ENCODE results near the gene TOMM5.
"Not testable (repeated sequence)": the region's sequence is repeated elsewhere in the genome, so short reads cannot be mapped to it uniquely, and the experiment has no call there.

Gene TOMM5

DNA sequence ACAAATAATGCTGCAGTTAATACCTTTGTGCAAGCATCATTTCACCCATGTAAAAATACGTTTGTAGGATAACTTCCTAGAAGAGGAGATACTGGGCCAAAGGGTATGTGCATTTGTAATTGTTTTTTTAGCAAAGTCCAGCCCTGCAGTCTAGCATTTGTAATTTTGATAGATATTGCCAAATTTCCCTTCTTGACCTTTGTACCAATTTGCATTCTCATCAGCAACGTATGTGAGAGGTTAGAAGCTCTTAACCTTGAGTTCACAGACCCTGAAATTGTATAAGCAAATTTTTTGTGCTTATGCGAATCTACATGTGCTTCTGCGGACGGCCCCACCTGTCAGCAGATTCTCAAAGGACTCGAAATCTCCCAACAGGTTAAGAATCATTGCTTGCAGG lies 18.6 kb upstream of the TOMM5 start:
- DNase-seq: no peak

DNA sequence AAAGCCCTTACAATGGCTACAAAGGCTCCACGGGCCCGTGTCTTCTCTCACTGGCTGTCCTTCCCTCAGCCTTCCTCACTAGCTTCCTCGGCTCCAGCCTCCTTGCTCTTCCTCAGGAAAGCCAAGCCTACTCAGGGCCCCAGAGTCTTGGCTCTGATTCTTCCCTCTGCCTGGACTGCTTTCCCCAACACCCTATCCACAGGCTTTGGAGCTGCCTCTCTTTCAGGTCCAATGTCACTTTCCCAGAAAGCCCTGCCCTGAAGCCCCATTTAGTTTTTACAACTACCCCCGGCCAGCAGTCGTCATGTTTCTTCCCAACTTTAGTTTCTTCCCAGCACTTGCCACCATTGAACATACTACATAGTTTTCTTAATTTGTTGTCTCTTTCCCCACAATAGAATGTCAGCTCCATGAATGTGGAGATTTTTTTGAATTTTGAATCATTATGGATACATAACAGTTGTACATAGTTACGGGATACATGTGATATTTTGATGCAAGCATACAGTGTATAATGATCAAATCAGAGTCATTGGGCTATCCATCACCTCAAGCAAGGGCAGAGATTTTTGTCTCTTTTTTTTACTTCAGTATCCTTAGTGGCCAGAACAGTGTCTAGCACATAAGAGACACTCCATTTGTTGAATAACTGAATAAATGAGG lies 17.5 kb upstream of the TOMM5 start:
- DNase-seq: no peak

DNA sequence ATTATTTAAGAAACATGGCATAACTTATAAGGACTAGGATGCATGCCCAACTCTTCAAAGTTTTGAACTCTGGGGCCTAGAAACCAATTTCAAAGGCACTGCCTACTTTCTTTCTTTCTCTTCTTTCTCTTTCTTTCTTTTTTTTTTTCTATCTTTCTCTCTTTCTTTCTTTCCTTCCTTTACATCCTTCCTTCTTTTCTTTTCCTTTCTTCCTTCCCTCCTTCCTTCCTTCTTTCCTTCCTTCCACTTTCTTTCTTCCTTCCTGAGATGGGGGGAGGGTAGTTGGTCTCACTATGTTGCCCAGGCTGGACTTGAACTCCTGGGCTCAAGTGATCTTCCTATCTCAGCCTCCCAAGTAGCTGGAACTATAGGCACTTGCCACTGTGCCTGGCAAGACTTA lies 15.9 kb upstream of the TOMM5 start:
- DNase-seq: no peak

DNA sequence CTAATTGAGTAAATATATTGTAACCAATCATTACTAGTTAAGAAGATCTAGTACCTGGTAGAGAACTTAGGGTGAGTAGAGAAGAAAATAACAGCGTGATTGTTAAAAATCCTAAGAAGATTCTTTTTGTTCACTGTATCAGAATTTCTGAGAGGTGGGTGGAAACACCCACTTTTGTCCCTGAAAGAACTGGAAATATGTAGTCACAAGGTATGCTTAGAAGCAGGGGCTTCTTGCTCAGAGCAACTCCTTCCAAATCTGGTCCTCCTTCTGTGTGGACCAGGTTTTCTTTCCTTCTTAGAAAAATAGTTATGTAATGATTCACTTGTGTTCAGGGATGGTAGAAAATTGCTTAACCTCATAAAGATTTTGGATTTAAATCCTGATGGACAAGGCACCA lies 11.9 kb upstream of the TOMM5 start:
- no peak for DNase-seq

DNA sequence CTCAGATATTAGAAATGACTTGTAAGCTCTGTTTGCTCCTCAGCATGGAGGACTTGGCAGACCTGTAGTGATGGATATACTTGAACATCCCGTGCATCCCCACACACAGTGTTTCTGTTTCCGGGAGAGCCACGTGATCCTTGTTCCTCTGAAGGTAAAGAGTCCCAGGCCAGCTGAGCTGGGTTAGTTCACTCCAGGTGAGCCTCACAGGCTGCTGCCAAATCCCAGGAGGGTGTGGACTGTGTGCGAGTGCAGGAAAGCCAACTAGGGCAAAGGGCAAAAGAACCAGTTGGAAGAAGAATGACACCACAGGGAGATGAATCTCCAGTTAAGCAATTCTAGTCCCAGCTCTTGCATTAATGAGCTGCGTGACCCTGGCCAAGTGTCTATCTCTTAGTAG lies 10.4 kb upstream of the TOMM5 start:
- DNase-seq: no peak

DNA sequence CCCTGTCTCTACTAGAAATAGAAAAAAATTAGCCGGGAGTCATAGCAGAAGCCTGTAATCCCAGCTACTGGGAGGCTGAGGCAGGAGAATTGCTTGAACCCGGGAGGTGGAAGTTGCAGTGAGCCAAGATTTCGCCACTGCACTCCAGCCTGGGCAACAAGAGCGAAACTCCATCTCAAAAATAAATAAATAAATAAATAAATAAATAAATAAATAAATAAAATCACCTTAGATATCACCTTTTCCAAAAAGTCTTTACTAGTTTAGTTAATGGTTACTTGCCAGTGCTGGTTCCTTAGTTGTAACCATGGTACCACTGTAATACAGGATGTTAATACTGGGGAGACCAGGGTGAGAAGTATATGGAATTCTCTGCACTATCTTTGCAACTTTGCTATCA lies 9.7 kb upstream of the TOMM5 start:
- not testable (repeated sequence) for DNase-seq

DNA sequence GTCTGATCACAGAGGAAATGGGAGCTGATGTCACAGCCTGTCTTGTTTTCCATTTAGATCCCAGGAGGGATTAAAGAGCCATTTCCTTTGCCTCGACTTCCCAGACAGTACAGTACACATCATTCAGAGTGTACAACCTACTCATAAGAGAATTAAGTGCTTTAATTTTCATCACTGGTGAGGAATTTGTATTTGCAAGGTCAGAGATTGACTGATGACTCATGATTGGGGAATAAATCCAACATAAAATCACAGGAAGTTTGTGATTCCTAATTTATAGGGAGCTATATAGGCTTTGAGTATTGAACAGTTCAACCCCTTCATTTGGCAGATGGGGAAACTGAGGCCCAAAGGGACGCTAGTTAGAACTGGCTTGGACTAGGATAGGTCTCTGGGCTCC lies 4.1 kb upstream of the TOMM5 start:
- no peak for DNase-seq

DNA sequence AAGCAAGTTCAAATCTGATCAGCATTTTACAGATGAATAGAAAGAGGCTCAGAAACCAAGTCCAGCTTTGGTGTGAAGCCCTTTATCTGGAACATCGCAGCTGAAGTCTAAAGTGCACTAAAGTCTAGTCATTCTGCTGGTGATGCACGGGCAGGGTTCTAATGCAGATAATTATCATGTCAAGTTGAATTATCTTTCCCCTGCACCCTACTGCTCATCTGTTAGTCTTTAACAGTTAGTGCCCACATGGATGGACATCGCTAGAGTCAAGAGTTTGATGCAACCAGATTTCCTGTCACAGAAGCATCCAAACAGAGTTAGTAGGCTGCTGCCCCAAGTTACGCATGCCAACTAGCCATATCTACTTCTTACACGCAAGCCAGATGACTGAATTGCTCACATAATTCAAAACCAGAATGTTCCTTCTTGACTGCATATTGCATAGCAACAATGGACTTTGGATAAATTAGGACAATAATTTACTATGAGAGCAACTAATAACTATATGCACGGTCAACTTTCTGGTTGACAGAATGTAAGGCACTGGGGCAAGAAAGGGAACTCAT lies 1.6 kb upstream of the TOMM5 start:
- DNase-seq: no peak

DNA sequence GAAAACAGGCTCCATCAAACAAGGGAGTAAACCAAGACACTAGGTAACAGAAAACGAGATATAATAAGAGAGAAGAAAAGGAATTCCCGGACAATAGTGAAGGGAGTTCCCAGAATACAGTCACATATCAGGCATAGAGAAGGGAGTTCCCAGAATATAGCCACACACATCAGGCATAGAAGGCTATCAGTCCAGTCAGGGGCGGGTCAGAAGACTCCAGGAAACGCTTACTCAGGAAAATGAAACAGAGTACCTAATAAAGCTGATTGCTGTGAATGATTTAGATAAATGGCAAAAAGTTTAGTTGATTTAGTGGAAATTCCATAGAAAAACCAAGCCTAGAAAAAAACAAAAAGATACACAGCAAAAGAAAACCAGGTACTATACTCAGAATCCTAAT lies 4.9 kb downstream of the TOMM5 start:
- DNase-seq: no peak

DNA sequence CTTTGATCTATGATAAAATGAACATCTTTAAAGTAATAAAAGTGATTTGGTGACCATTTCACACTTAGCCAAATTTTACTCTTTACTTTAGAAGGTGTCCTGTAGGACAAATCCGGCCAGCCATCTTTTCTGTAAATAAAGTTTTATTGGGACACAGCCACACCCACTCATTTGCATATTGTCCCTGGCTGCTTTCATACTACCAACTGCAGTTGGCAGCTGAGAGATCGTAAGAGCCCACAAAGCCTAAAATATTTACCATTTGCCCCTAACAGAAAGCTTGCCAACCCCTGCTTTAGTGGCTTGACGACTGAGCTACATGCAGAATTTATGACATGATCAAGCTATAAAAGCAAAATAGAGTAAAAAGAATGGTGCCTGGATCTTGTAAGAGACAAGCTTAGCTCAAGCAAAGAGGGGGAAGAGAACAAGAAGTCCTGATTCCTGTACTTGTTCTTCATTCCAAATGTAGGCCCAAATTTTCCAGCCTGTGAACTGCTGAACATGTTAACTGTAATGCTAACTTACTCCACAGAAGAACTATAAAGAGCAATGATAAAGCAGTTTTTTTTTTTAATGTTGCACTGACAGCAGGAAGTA lies 8.8 kb downstream of the TOMM5 start:
- no peak for DNase-seq

DNA sequence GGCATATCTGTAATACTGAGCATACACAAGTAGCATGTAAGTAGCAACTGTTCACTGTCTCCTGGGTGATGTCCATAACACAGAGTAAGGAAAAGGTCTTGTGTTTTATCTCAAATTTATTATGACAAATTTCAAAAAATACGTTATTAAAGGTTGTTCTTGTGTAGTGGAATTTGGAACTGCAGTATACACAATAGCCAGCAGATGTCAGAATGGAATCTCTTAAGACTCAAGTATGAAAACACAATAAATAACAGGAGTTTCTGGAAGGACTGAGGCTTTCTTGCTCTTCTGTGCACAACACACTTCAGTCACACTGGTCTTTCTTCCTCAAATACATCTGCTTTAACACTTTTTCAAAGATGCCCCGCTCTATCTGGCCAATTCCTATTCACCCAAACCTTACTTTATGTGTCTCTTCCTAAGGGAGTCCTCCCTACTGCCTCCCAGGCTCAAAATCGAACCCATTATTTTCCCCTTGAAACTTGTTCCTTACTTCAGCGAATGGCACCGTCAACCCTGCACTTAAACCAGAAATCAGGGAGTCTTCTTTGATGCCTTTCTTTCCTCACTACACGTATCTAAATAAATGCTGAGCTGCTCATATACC lies 9.7 kb downstream of the TOMM5 start:
- DNase-seq: no peak

DNA sequence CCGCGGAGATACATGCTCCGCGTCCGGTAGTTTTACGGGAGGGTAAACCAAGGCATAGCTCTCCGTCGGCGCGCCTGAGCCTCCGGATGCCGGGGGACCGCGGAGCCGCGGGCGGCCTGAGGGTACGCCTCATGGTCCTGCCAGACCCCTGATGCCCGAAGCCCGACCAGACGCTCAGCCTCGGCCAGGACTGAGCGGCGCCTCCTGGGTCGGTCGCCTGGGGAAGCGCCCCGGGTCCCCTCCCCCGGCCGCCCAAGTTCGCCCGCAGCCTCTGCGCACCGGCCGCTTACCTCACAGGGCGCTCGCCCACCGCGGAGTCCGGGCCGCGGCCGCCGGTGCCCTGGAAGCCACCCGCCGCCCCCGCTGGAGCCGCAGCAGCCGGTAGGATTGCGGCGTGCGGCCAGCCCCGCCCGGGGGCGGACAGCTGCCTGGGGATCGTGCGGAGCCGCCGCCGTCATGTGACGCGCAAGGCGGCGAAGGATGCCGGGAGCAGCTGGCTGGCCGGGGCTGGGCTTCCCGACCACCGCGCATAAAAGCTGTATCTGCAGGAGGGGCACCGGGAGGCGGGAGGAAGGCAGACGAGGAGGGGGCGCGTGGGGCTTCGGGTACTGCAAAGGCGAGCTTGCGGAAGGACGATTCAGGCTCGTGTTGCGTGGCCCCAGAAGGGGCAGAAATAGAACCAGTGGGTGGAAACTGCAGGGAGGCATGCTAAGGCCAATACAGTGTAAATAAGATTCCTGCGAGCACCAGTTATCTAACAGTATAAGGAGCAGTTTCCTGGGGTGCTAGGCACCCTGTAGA lies 16.3 kb downstream of the TOMM5 start, which contains the start of gene FBXO10:
FBXO10 (minus strand) TSS at position 460 of the 801 bp plus-strand sequence. CDS start 34,612 bp downstream, outside the sequence.
- peak; percentile 23 for DNase-seq

DNA sequence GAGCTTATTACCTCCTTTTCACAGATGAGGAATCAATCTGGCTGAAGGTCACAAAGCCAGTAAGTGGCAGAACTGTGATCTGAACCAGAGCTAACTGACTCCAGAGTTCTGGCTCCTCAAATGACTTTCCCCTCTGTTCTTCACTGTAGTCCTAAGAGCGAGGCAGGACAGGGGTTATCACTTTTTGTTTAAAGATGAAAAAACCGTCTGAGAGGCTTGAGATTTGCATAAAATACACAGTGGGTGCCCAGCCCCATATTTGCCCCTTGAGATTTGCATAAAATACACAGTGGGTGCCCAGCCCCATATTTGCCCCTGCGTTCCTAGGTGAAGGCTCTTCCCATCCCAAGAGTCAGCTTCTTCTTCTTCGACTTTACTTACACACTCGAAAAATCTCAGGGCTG lies 16.9 kb downstream of the TOMM5 start:
- DNase-seq: no peak

DNA sequence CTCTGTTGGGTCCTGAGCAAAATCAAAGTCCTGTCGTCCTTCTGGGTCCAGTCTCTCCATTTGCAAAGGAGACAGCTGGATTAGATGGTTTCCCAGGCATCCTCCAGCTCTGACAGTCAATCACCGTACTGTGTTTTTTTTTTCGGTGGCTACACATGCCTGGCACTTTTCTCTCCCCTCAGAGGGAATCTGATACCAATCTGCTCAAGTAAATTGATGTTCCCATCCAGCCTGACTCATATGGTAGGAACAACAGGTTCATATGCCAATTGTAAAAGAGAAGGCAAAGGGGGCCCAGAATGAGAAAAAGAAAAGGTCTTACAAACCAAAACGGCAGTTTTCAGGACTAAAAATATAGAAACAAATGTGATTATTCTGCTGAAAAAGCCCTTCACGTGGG lies 17.4 kb downstream of the TOMM5 start:
- no peak for DNase-seq

DNA sequence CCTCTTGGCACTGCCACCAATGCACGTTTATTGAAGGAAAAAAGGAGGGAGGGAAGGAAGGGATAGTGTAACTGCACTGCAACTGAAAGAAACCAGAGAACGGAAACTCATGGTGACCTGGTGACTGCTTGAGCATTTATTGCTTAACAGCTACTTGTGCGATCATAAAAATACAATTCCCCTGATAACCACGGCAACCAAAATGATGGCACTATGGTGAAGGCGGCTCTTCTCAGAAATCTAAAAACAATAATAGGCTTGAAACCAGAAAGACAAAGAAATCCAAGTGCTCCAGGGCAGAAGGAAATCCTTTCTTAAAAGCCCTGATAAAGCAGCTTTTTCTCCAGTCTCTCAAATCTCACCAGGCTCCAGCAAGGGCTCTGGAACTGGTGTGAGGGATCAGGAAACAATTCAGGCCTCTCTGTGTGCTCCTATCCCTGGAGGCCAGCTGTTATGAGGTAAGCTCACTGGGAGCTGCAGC lies 18.1 kb downstream of the TOMM5 start:
- no peak for DNase-seq

DNA sequence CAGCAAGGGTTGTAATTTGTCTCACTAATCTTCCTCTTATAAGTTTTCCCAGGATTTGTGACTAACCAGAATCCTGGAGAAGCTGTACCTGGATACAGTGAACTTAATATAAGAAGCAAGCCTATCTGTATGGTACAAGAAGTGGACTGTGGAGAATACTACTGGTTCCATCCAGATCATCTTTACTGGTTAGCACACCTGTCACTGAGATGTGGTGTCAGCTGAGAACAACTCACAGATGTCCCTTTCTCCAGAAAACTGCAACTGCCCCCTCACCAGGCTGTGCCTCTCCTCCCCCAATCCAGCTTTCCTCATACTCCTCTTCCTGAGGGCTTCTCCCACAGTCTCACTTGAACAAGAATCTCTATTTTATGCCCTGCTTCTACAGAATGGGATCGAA lies 21.1 kb downstream of the TOMM5 start:
- DNase-seq: no peak

DNA sequence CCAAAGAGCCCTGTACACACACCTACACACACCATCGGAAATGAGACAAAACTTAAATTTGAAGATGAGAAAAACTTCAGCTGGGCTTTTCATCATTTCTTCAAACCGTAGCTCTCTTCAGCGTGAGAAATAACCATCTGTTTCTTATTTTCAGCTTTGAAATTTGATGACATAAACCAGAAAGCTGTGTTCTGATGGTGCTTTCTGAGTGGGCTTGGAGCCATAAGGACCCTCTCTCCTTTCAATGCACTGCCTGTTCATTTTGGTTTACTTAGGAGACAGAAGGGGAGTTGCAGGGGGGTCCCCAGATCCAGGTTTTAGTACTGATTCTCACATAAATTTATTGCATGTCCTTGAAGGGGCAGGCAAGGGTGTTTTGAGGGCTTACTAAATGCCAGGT lies 25.7 kb downstream of the TOMM5 start:
- no peak for DNase-seq

DNA sequence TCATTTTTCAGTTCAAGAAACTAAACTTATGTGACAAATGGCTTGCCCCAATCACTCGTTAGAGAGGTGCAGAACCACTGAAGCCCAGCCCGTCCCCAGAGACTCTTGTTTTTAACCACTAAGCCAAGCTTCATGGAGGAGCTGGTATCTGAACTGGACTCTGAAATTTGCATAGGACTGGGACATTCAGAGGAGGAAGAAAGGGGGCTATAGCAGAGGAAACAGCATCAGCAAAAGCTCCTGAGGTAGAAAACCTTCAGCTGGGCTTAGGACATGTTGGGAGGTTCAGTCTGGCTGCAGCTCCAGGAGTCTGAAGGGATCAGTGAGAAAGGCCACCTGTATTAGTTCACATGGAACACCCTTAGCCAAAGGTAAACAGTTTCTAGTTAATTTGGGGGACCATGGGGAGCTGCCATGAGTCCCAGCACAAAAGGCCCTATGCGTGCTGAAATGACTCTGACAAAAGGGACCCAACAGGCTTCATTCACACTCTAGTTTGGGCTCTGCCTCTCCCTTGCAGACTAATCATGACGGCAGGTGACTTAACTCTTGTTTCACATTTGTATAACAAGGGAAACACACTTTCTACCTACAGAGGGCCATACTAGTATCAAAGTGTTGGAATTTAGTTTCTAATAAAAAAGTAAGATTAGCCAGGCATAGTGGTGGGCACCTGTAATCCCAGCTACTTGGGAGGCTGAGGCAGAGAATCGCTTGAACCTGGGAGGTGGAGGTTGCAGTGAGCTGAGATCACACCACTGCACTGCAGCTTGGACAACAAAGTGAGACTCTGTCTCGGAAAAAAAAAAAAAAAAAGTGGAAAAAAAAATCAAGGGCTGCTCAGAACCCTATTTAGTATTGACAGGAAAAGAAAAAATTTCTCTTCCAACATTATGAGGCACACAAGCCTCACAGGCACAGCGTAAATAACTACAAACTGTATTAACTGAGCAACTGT lies 26.5 kb downstream of the TOMM5 start:
- DNase-seq: no peak

DNA sequence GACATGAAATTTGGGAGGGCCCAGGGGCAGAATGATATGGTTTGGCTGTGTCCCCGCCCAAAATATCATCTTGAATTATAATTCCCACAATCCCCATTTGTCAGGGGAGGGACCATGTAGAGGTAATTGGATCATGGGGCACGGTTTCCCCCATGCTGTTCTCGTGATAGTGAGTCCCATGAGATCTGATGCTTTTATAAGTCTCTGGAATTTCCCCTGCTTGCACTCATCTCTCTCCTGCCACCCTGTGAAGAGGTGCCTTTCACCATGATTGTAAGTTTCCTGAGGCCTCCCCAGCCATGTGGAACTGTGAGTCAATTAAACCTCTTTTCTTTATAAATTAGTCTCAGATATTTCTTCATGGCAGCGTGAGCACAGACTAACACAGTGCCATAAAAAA lies 27.5 kb downstream of the TOMM5 start:
- DNase-seq: no peak

DNA sequence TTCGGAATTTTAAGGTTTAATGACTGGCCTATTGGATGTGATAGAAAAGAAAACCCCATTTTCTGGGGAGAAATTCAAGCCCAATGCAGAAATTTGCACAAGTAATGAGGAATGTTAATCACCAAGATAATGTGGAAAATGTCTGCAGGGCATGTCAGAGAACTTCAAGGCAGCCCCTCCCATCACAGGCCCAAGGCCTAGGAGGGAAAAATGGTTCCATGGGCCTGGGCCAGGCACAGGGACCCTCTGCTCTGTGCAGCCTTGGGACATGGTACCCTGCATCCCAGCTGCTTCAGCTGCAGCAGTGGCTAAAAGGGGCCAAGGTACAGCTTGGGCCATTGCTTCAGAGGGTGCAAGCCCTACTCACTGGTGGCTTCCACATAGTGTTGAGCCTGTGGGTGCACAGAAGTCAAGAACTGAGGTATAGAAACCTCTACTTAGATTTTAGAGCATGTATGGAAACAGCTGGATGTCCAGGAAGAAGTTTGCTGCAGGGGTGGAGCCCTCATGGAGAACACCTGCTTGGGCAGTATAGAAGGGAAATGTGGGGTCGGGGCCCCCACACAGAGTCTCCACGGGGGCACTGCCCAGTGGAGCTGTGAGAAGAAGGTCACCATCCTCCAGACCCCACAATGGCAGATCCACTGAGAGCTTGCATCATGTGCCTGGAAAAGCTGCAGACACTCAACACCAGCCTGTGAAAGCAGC lies 28.4 kb downstream of the TOMM5 start:
- DNase-seq: no peak

DNA sequence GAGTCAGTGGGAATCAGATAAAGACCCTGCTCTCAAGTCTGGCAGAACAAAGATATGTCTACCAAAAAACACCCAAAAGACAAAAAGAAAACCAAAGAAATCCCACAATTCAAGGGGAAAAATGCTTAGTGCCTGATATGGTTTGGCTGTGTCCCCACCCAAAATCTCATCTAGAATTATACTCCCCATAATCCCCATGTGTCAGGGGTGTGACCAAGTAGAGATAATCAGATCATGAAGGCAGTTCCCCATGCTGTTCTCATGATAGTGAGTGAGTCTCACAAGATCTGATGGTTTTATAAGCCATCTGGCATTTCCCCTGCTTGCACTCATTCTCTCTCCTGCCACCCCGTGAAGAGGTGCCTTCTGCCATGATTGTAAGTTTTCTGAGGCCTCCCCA lies 29.6 kb downstream of the TOMM5 start:
- no peak for DNase-seq

Measured in effector CD4-positive, alpha-beta T cell (primary cell).